Fibroblast of villous mesenchyme (primary cell): Measurements from ENCODE around the gene MYL9. TPM values are rescaled to one million over a fixed set of nuclear protein-coding genes. Genes with fewer than 3 reads are reported as not detected.

Experiments
- DNase-seq: peaks from one replicate; pipeline ENCODE4 v3.0.0-alpha.2; 2010; ENCODE audit warnings: low read depth
- H3K4me3 ChIP-seq: 2 replicates; pipeline ENCODE4 v1.5.1; 2011; ENCODE audit warnings: low read depth, mild to moderate bottlenecking, low read length
- total RNA-seq: library from RNA; depleted of rRNA; stranded (reverse); fragments of >200 nt; gene quantifications from 2 replicates; pipeline ENCODE4 v1.2.3, GENCODE V29; 2012
- TF ChIP-seq, protein P1 (sequence below): IDR thresholded peaks from 2 replicates; pipeline ENCODE4 v1.5.1; 2012; ENCODE audit warnings: low read depth, mild to moderate bottlenecking, low read length; ENCODE audit not compliant: insufficient read depth

Gene MYL9
- 184 and 195 TPM in 2 replicates for total RNA-seq

DNA sequence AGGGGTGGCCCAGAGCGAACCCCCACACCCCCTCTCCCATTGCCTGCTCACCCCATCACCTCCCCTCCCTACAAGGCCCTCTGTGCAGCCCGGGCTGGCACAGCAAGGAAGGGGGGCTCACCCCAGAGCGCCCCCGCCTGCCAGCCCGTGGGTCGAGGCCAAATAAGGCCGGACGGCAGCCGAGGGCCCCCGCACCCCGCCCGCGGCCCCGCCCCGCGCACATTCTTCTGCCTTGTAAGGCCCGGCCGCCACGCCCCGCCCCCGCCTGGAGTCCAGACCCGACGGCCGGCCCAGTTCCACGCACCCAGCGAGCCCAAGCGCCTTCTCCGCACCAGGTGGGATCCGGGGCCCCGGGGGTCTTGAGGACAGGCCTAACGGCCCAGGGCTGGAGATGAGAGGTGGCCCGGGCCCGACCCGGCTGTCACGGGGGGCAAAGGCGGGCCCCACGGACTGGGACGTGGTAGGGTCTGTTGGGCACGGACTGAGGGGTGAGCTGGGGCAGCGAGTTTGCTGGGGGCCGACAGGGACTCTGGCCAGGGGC lies at the start of gene MYL9:
Gene MYL9 (plus strand): TSS at position 293 of the 541 bp plus-strand sequence. CDS start 3,366 bp downstream, outside the sequence.
- DNase-seq: peak; percentile 79
- TF ChIP-seq, protein P1, sequence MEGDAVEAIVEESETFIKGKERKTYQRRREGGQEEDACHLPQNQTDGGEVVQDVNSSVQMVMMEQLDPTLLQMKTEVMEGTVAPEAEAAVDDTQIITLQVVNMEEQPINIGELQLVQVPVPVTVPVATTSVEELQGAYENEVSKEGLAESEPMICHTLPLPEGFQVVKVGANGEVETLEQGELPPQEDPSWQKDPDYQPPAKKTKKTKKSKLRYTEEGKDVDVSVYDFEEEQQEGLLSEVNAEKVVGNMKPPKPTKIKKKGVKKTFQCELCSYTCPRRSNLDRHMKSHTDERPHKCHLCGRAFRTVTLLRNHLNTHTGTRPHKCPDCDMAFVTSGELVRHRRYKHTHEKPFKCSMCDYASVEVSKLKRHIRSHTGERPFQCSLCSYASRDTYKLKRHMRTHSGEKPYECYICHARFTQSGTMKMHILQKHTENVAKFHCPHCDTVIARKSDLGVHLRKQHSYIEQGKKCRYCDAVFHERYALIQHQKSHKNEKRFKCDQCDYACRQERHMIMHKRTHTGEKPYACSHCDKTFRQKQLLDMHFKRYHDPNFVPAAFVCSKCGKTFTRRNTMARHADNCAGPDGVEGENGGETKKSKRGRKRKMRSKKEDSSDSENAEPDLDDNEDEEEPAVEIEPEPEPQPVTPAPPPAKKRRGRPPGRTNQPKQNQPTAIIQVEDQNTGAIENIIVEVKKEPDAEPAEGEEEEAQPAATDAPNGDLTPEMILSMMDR: no peak
- peak within 1 kb of the TSS; percentile 87 for H3K4me3 ChIP-seq

DNA sequence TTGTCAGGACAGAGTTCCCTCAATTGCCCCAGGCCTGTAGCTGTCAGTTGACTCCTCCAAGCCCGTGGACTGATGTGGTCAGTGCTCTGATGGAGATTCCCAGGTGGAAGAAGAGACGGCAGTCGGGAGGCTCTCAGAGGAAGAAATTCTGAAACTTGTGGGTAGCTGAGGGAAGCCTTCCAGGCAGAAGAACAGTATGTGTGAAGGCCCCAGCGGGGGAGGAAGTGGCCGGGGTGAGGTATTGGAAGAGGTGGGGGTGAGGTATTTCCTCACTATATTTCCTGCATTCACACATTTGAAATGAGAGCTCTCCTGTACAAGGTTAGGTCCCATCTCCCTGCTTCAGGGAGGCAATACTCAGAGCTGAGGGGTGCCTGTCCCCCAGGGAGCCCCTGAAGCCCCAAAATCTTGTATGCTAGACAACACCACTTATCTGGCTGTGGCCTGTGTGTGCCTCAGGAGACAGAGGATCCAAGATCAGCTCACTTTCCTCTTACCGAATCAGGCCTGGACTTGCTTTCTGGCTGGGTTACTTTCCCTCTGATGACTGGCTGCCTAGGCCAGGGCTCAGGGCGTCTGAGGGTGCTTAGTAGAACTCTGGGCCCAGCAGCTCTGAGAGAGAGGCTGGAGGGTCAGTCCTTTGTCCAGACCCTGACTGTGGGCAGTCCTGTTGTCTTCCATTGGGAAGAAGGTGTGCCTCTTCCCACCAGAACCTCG lies 49.3 kb upstream of the MYL9 start:
- TF ChIP-seq, protein P1: no peak
- DNase-seq: no peak
- no peak overlapping the region for H3K4me3 ChIP-seq

DNA sequence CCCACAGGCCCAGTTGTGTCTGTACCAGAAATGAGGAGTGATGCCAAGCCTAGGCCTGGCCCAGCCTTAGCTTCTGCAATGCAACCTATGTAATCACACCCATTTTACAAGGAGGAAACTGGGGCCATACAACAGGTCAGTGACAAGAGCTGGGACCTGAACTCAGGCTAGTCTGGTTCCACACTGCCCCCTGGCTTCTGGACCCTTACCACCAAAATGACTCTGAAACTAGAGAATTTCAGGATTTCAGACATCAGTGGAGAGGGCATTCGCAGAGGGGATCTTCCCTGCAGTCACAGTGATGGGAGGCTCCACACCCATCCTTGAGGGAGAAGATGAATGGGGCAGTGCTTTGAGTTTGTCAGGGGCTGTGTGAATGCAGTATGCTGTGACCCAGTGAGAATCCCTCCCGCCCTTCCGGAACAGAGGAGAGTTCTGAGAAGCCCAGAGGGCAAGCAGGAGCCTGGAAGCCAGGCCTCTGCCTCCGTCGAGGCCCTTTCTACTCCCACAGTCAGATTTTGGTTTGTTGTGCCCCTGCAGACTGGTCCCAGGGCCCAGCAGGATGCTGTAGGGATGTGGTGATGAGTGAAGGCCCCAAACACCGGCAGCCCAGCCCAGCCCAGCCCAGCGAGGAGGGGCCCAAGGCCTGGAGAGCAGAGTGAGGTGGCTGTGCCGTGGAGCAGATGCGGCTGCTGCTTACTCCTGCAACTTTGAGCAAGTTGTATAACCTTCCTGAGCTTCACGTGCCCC lies 48.1 kb upstream of the MYL9 start:
- no peak for DNase-seq
- no peak overlapping the region for H3K4me3 ChIP-seq
- TF ChIP-seq, protein P1: peak; percentile 34

DNA sequence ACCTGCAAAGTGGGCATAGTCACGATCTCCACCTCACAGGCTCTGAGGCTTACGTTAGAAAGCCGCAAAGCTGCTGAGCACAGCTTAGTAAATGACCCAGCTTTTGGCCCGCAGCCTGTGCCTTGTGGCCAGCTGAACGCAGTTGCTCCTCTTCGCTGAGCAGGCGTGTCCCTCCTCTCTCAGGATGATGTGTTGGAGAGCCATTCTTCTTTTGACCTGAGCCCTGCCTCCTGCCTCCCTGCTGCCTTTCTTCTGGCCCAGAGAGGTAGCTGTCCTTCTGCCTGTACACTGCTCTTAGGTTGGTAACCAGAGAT lies 47.6 kb upstream of the MYL9 start:
- TF ChIP-seq, protein P1: no peak
- no peak overlapping the region for H3K4me3 ChIP-seq
- DNase-seq: peak; percentile 81

DNA sequence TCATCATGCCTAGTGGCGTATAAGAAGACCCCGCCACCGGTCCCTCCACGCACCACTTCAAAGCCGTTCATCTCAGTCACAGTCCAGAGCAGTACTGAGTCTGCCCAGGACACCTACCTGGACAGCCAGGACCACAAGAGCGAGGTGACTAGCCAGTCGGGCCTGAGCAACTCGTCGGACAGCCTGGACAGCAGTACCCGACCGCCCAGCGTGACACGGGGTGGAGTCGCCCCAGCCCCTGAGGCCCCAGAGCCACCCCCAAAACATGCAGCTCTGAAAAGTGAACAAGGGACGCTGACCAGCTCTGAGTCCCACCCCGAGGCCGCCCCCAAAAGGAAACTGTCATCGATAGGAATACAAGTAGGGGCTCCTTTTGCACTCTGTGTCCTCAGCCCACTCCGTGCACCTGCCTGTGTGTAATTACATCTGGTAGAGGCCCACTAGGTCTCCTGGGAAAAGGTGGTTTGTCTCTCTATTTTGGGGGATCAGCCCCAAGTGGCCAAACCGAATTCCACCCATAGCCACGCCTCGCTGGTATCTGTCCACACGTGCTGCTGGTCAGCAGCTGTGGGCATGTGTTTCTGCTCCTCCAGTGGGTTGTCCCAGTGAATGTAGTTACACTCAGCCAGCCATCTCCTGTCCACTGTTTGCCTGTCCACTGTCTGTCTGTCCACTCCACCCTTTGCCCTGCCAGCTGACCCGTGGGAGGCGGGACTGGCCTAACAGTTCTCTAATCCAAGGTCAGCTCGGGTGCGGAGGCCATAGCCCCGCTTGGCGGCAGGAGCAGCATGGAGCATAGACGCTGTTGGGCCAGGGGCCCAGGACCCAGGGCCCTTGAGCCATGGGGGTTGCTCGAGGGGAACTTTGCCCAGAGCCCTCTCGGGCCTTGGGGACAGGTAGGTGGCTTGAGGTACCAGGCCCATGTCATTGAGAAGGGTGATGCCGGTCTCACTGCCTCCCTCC lies 44.3 kb upstream of the MYL9 start:
- TF ChIP-seq, protein P1: no peak
- no peak overlapping the region for H3K4me3 ChIP-seq
- no peak for DNase-seq

DNA sequence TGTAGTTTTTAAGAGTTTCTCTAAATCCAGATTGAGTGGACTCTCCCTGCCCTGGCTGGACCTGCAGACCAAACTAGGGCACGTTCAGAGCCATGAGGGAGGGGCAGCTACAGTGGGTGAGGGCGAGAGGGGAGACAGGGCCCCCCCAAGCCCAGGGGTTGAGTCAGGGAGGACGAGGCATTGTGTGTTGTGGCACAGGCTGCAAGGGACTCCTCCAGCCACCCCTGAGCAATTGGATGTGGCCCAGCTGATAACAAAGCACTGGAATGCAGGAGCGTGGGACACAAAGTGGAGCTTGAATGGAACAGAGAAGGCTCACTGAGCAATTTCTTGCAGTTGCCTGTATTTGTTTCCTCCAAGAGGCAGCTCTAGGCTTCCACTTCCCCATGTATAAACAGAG lies 43.5 kb upstream of the MYL9 start:
- TF ChIP-seq, protein P1: no peak
- no peak overlapping the region for H3K4me3 ChIP-seq
- no peak for DNase-seq
